Measurements from ENCODE around the gene CNIH2. TPM values are rescaled to one million over a fixed set of nuclear protein-coding genes. Genes with fewer than 3 reads are reported as not detected.

CNIH2 gene
- total and polyA plus RNA-seq, 7 experiments from 2014 or later, result 1.3 to 12.3 (median 2.9) TPM; not detected in 2

GRCh38 chr11:66327171-66328030 lies 49.4 kb downstream of the CNIH2 start:
- Histone ChIP-seq H3K4me3 (ENCODE audit: low read length) (peak overlapping the region; percentile 4), H3K27ac (ENCODE audit: low read depth, low read length) (peak overlapping the region; percentile 82)
- no peak for ATAC-seq

GRCh38 chr11:66328031-66328301 lies 50.0 kb downstream of the CNIH2 start:
- Mint-ChIP-seq H3K4me1 (peaks cover 27 to 55% (median 48%) of the 10 kb centered on the region in 7 donors), H3K9me3 (peaks cover 0 to 5% (median 0%) of the 10 kb centered on the region in 11 donors), H3K27me3 (no peaks in the 10 kb centered on the region), H3K4me3 (peak overlapping the region; percentile 18 to 81 (median 68)), H3K27ac (peak overlapping the region; percentile 65 to 97 (median 91)), H3K36me3 (peaks cover 0 to 4% (median 0%) of the 10 kb centered on the region in 5 donors)
- Histone ChIP-seq H3K36me3 (ENCODE audit: control insufficient read depth in 2 of 3, insufficient read depth in 3 of 3, low read length in 3 of 3) (peaks cover 0 to 8% (median 0%) of the 10 kb centered on the region in 3 experiments), H3K27me3 (ENCODE audit: control insufficient read depth in 2 of 2, insufficient read depth in 2 of 2, low read length in 2 of 2) (no peaks in the 10 kb centered on the region), H3K27ac (ENCODE audit: low read depth, low read length) (peak overlapping the region; percentile 82), H3K9me3 (ENCODE audit: control insufficient read depth in 2 of 3, low read length in 3 of 3) (no peaks in the 10 kb centered on the region), H3K4me1 (ENCODE audit: control insufficient read depth in 2 of 2, insufficient read depth in 2 of 2, low read length in 2 of 2) (peaks cover 26 to 40% of the 10 kb centered on the region in 2 donors), H3K4me3 (ENCODE audit: low read length) (peak overlapping the region; percentile 4)
- DNase-seq (no peak), ATAC-seq (peak; percentile 74)
- intact Hi-C loops (cut with micrococcal nuclease), result loop anchor here (1.0 to 5.0 kb wide), 8 partner anchors 10 to 106 kb away; partner anchors contain the start of genes BRMS1 (in 1 of the 2) and SLC29A2 (in 1 of the 2)
- ChIA-PET CTCF (no interaction called here), POLR2A (interaction anchor here (3.0 kb wide), 1 partner anchor 16 kb away, joined by 25 read pairs; no protein-coding TSS in a partner anchor)

More at GRCh38 chr11:66327171-66328030, 49.4 kb downstream of the CNIH2 start:
- peaks cover 0 to 5% (median 0%) of the 10 kb centered on the region in 11 donors for H3K9me3 Mint-ChIP-seq
- no peak for DNase-seq
- intact Hi-C loops (cut with micrococcal nuclease), result loop anchor here (1.0 to 5.0 kb wide), 8 partner anchors 9 to 105 kb away; partner anchors contain the start of genes BRMS1 (in 1 of the 2) and SLC29A2 (in 1 of the 2)
- H3K4me3 Mint-ChIP-seq, result peak overlapping the region; percentile 18 to 81 (median 67)
- ChIA-PET POLR2A (interaction anchor here (0.6 to 4.0 kb wide), 6 partner anchors 10 to 38 kb away, joined by 3 to 89 read pairs (median 4); partner anchors contain the start of genes BRMS1, CD248 and YIF1A), CTCF (interaction anchor here (1.3 to 1.6 kb wide), 3 partner anchors 10 to 61 kb away, joined by 8 to 31 read pairs (median 14); partner anchors contain the start of gene CD248)
- H3K4me1 Mint-ChIP-seq, result peaks cover 29 to 60% (median 49%) of the 10 kb centered on the region in 7 donors
- Histone ChIP-seq H3K36me3 (ENCODE audit: control insufficient read depth in 2 of 3, insufficient read depth in 3 of 3, low read length in 3 of 3) (peaks cover 0 to 3% (median 0%) of the 10 kb centered on the region in 3 experiments), H3K27me3 (ENCODE audit: control insufficient read depth in 2 of 2, insufficient read depth in 2 of 2, low read length in 2 of 2) (no peaks in the 10 kb centered on the region), H3K4me1 (ENCODE audit: control insufficient read depth in 2 of 2, insufficient read depth in 2 of 2, low read length in 2 of 2) (peaks cover 26 to 40% of the 10 kb centered on the region in 2 donors), H3K9me3 (ENCODE audit: control insufficient read depth in 2 of 3, low read length in 3 of 3) (no peaks in the 10 kb centered on the region)
- no peaks in the 10 kb centered on the region for H3K36me3 Mint-ChIP-seq
- peak overlapping the region; percentile 65 to 97 (median 91) for H3K27ac Mint-ChIP-seq
- H3K27me3 Mint-ChIP-seq, result no peaks in the 10 kb centered on the region

DNA sequence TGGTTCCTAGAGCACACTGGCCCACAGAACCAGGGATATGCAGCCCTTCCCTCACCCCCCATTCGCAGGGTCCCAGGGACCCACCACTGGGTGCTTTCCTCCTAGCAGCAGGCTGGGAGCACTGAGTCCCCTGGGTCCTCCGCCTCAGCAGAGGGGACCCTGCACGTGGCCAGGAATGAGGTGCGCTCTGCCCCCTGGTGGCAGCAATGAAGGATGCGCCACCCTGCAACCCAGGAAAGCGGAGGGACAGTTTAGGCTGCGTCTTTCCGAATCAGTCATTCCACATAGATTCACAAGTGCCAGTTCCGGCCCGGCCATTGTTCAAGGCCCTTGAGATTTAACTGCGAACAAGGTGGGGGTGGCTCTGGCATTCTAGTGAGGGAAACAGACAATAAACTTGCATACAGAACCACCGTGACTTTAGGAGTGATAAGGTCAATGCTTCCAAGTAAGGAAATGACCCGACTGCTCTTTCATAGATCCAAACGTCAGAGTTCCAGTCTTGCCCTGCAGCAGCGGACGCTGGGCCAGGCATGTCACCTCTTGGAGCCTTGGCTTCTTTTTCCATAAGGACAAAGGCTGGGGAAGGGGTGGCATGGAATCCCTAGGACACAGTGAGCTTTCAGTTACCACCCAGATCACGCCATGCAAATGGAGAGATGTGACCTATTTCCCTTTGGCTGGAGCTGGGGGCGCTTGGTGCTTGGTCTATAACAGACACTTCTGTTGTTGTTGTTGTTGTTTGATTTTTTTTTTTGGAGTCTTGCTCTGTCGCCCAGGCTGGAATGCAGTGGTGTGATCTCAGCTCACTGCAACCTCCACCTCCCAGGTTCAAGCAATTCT lies 50.5 kb downstream of the CNIH2 start:
- ATAC-seq, result peak; percentile 89
- Mint-ChIP-seq H3K4me3 (peak overlapping the region; percentile 18 to 81 (median 68)), H3K9me3 (peaks cover 0 to 2% (median 0%) of the 10 kb centered on the region in 11 donors), H3K36me3 (peaks cover 0 to 4% (median 0%) of the 10 kb centered on the region in 5 donors), H3K27ac (peak overlapping the region; percentile 65 to 97 (median 91)), H3K27me3 (no peaks in the 10 kb centered on the region), H3K4me1 (peaks cover 25 to 49% (median 46%) of the 10 kb centered on the region in 7 donors)
- Histone ChIP-seq H3K36me3 (ENCODE audit: control insufficient read depth in 2 of 3, insufficient read depth in 3 of 3, low read length in 3 of 3) (peaks cover 0 to 13% (median 0%) of the 10 kb centered on the region in 3 experiments), H3K4me3 (ENCODE audit: low read length) (peak overlapping the region; percentile 36), H3K4me1 (ENCODE audit: control insufficient read depth in 2 of 2, insufficient read depth in 2 of 2, low read length in 2 of 2) (peaks cover 26 to 40% of the 10 kb centered on the region in 2 donors), H3K9me3 (ENCODE audit: control insufficient read depth in 2 of 3, low read length in 3 of 3) (no peaks in the 10 kb centered on the region), H3K27ac (ENCODE audit: low read depth, low read length) (peak overlapping the region; percentile 82), H3K27me3 (ENCODE audit: control insufficient read depth in 2 of 2, insufficient read depth in 2 of 2, low read length in 2 of 2) (no peaks in the 10 kb centered on the region)
- DNase-seq, result peak; percentile 72 to 88 (median 80)
- intact Hi-C loops (cut with micrococcal nuclease), result loop anchor here (1.0 to 5.0 kb wide), 8 partner anchors 10 to 106 kb away; partner anchors contain the start of genes BRMS1 (in 1 of the 2) and SLC29A2 (in 1 of the 2)
- POLR2A ChIA-PET, result interaction anchor here (1.0 to 3.0 kb wide), 3 partner anchors 11 to 16 kb away, joined by 3 to 25 read pairs (median 4); partner anchors contain the start of genes BRMS1 and CD248
- CTCF ChIA-PET, result interaction anchor here (0.7 to 4.7 kb wide), 5 partner anchors 12 to 60 kb away, joined by 3 to 52 read pairs (median 3); no protein-coding TSS in a partner anchor

- Histone ChIP-seq H3K27me3 (ENCODE audit: control insufficient read depth in 2 of 2, insufficient read depth in 2 of 2, low read length in 2 of 2) (no peaks in the 10 kb centered on the region), H3K4me1 (ENCODE audit: control insufficient read depth in 2 of 2, insufficient read depth in 2 of 2, low read length in 2 of 2) (peaks cover 26 to 40% of the 10 kb centered on the region in 2 donors), H3K9me3 (ENCODE audit: control insufficient read depth in 2 of 3, low read length in 3 of 3) (no peaks in the 10 kb centered on the region), H3K36me3 (ENCODE audit: control insufficient read depth in 2 of 3, insufficient read depth in 3 of 3, low read length in 3 of 3) (peaks cover 0 to 16% (median 0%) of the 10 kb centered on the region in 3 experiments), H3K27ac (ENCODE audit: low read depth, low read length) (no peak overlapping the region), H3K4me3 (ENCODE audit: low read length) (no peak overlapping the region)
- no peaks in the 10 kb centered on the region for H3K27me3 Mint-ChIP-seq
- H3K27ac Mint-ChIP-seq, result peak overlapping the region in 4 of 9 donors; percentile 62 to 93 (median 91)
- H3K4me3 Mint-ChIP-seq, result peak overlapping the region in 2 of 10 donors; percentile 67
- ChIA-PET POLR2A (interaction anchor here (1.0 to 3.0 kb wide), 3 partner anchors 12 to 17 kb away, joined by 3 to 25 read pairs (median 4); partner anchors contain the start of genes BRMS1 and CD248), CTCF (interaction anchor here (0.7 to 4.7 kb wide), 5 partner anchors 11 to 60 kb away, joined by 3 to 52 read pairs (median 3); no protein-coding TSS in a partner anchor)
- intact Hi-C loops (cut with micrococcal nuclease), result loop anchor here (5.0 kb wide), 2 partner anchors 43 to 58 kb away; partner anchors contain the start of gene SLC29A2 (in 1 of the 2)
- H3K4me1 Mint-ChIP-seq, result peaks cover 25 to 42% (median 39%) of the 10 kb centered on the region in 7 donors
- DNase-seq (no peak), ATAC-seq (no peak)
- H3K36me3 Mint-ChIP-seq, result peaks cover 0 to 4% (median 0%) of the 10 kb centered on the region in 5 donors
- H3K9me3 Mint-ChIP-seq, result no peaks in the 10 kb centered on the region
Measured at GRCh38 chr11:66329165-66329673, 51.2 kb downstream of the CNIH2 start.

GRCh38 chr11:66330931-66331330 lies 53.0 kb downstream of the CNIH2 start:
- Histone ChIP-seq H3K27me3 (ENCODE audit: control insufficient read depth in 2 of 2, insufficient read depth in 2 of 2, low read length in 2 of 2) (no peaks in the 10 kb centered on the region), H3K9me3 (ENCODE audit: control insufficient read depth in 2 of 3, low read length in 3 of 3) (no peaks in the 10 kb centered on the region), H3K4me1 (ENCODE audit: control insufficient read depth in 2 of 2, insufficient read depth in 2 of 2, low read length in 2 of 2) (peaks cover 26 to 36% of the 10 kb centered on the region in 2 donors), H3K36me3 (ENCODE audit: control insufficient read depth in 2 of 3, insufficient read depth in 3 of 3, low read length in 3 of 3) (peaks cover 0 to 16% (median 0%) of the 10 kb centered on the region in 3 experiments), H3K27ac (ENCODE audit: low read depth, low read length) (no peak overlapping the region), H3K4me3 (ENCODE audit: low read length) (no peak overlapping the region)
- peaks cover 0 to 4% (median 0%) of the 10 kb centered on the region in 5 donors for H3K36me3 Mint-ChIP-seq
- no peak for DNase-seq
- intact Hi-C loops (cut with micrococcal nuclease), result no loop called here
- no peaks in the 10 kb centered on the region for H3K27me3 Mint-ChIP-seq
- peak overlapping the region in 1 of 9 donors; percentile 73 for H3K27ac Mint-ChIP-seq
- no peak overlapping the region for H3K4me3 Mint-ChIP-seq
- no peaks in the 10 kb centered on the region for H3K9me3 Mint-ChIP-seq
- ChIA-PET CTCF (interaction anchor here (0.6 to 4.7 kb wide), 3 partner anchors 19 to 105 kb away, joined by 3 to 52 read pairs (median 15); no protein-coding TSS in a partner anchor), POLR2A (interaction anchor here (1.1 to 3.0 kb wide), 4 partner anchors 11 to 23 kb away, joined by 3 to 25 read pairs (median 5); partner anchors contain the start of gene B4GAT1)
- ATAC-seq, result no peak
- H3K4me1 Mint-ChIP-seq, result peaks cover 17 to 34% (median 28%) of the 10 kb centered on the region in 7 donors

Measured in naive thymus-derived CD4-positive, alpha-beta T cell (primary cell).